ENCODE measurements around the gene FLVCR2. TPM values are rescaled to one million over a fixed set of nuclear protein-coding genes. Genes with fewer than 3 reads are reported as not detected.
A peak's percentile ranks its signal among the peaks of the same experiment; 100 is the strongest.

Gene FLVCR2
- total and polyA plus RNA-seq, 5 donors from 2014 or later = 4.4 to 7.7 (median 5.4) TPM

- Mint-ChIP-seq H3K27me3 (no peaks in the 10 kb centered on the region), H3K9me3 (no peaks in the 10 kb centered on the region), H3K4me1 (peaks cover 0 to 13% (median 9%) of the 10 kb centered on the region in 4 donors), H3K4me3 (no peak overlapping the region), H3K36me3 (no peaks in the 10 kb centered on the region), H3K27ac (peak overlapping the region in 2 of 3 donors; percentile 32 to 67)
- Histone ChIP-seq H3K4me1 (ENCODE audit: control insufficient read depth, insufficient read depth, low read length, poor library complexity, severe bottlenecking) (peaks cover 30% of the 10 kb centered on the region), H3K27ac (ENCODE audit: insufficient read depth, low read length, poor library complexity, severe bottlenecking) (no peak overlapping the region), H3K36me3 (ENCODE audit: control insufficient read depth, insufficient read depth, low read length) (no peaks in the 10 kb centered on the region), H3K4me3 (ENCODE audit: low read depth, low read length) (peak overlapping the region; percentile 86), H3K9me3 (ENCODE audit: control insufficient read depth in 2 of 2, low read length in 2 of 2) (no peaks in the 10 kb centered on the region), H3K27me3 (ENCODE audit: control insufficient read depth, insufficient read depth, low read length) (no peaks in the 10 kb centered on the region)
- no peak for ATAC-seq (ENCODE audit: low read depth in 2 of 2)
- no peak for DNase-seq
Observed at GRCh38 chr14:75579338-75579864, 981 bp downstream of the FLVCR2 start.

DNA sequence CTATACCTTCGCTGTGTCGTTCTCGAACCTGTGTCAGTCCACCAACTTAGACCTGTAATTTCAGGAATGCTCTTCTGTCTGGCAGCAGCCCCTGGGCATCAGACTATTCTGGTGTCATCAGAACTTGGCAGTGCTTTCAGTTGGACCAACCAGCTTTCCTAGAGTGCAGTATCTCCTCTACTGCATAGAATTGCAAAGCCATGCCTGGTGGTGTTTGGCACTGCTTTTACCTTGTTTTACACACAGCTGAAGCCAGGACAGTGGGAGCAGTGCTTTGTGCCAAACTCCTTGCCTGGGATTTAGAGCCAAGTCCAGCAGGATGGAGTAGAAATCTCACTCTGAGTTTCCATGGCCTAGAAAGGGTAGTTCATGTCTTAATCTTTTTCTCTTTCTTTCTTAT is 1.5 kb downstream of the FLVCR2 start:
- Histone ChIP-seq H3K27ac (ENCODE audit: insufficient read depth, low read length, poor library complexity, severe bottlenecking) (no peak overlapping the region), H3K27me3 (ENCODE audit: control insufficient read depth, insufficient read depth, low read length) (no peaks in the 10 kb centered on the region), H3K36me3 (ENCODE audit: control insufficient read depth, insufficient read depth, low read length) (no peaks in the 10 kb centered on the region), H3K4me1 (ENCODE audit: control insufficient read depth, insufficient read depth, low read length, poor library complexity, severe bottlenecking) (peaks cover 30% of the 10 kb centered on the region), H3K9me3 (ENCODE audit: control insufficient read depth in 2 of 2, low read length in 2 of 2) (no peaks in the 10 kb centered on the region), H3K4me3 (ENCODE audit: low read depth, low read length) (peak overlapping the region; percentile 86)
- DNase-seq (no peak), ATAC-seq (ENCODE audit: low read depth in 2 of 2) (no peak)
- Mint-ChIP-seq H3K4me1 (peaks cover 0 to 13% (median 10%) of the 10 kb centered on the region in 4 donors), H3K4me3 (no peak overlapping the region), H3K27ac (no peak overlapping the region), H3K27me3 (no peaks in the 10 kb centered on the region), H3K9me3 (no peaks in the 10 kb centered on the region), H3K36me3 (no peaks in the 10 kb centered on the region)

DNA sequence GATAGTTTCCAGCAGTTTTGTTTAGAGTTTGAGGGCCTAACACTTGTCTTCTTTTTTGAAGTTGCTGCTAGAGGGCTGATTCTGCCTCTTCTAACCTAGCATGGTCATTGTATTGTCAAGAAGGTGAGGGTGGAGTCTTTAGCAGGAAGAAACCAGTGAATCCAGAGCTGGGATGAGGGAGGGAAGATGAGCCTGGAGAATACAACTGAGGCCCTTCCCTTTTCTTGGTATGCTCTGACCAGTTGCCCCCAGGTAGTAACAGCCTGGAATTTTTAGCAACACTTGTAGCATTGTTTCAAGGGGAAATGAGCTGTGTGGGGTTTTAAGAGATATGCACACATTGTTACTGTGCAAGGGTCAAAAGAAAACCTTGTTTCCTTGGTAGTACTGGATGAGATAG is 9.0 kb downstream of the FLVCR2 start:
- H3K27me3 ChIP-seq (ENCODE audit: control insufficient read depth, insufficient read depth, low read length) = no peaks in the 10 kb centered on the region
- H3K36me3 ChIP-seq (ENCODE audit: control insufficient read depth, insufficient read depth, low read length) = no peaks in the 10 kb centered on the region
- DNase-seq (no peak), ATAC-seq (ENCODE audit: low read depth in 2 of 2) (no peak)
- Mint-ChIP-seq H3K27ac (peak overlapping the region in 1 of 3 donors; percentile 57), H3K27me3 (no peaks in the 10 kb centered on the region), H3K4me3 (no peak overlapping the region), H3K9me3 (peaks cover 0 to 2% (median 0%) of the 10 kb centered on the region in 7 donors), H3K36me3 (peaks cover 5% of the 10 kb centered on the region), H3K4me1 (peaks cover 0 to 5% (median 2%) of the 10 kb centered on the region in 4 donors)
- H3K27ac ChIP-seq (ENCODE audit: insufficient read depth, low read length, poor library complexity, severe bottlenecking) = no peak overlapping the region
- H3K4me1 ChIP-seq (ENCODE audit: control insufficient read depth, insufficient read depth, low read length, poor library complexity, severe bottlenecking) = no peaks in the 10 kb centered on the region
- no peaks in the 10 kb centered on the region for H3K9me3 ChIP-seq (ENCODE audit: control insufficient read depth in 2 of 2, low read length in 2 of 2)
- no peak overlapping the region for H3K4me3 ChIP-seq (ENCODE audit: low read depth, low read length)

DNA sequence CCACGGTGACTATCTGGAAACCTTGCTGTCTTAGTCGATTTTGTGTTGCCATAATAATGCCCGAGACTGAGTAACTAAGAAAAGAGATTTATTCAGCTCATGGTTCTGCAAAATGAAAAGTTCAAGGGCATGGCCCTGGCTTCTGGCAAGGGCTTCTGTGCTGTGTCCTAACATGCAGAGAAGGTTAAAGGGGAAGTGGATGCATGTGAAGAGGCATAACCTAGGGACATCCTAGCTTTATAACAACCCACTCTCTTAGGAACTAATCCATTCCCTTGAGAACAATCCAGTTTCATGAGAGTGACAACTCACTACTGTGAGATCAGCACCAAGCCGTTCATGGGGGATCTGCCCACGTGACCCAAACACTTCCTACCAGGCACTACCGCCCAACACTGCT is 11.5 kb downstream of the FLVCR2 start:
- Histone ChIP-seq H3K4me1 (ENCODE audit: control insufficient read depth, insufficient read depth, low read length, poor library complexity, severe bottlenecking) (no peaks in the 10 kb centered on the region), H3K4me3 (ENCODE audit: low read depth, low read length) (no peak overlapping the region), H3K9me3 (ENCODE audit: control insufficient read depth in 2 of 2, low read length in 2 of 2) (no peaks in the 10 kb centered on the region), H3K27me3 (ENCODE audit: control insufficient read depth, insufficient read depth, low read length) (no peaks in the 10 kb centered on the region), H3K36me3 (ENCODE audit: control insufficient read depth, insufficient read depth, low read length) (no peaks in the 10 kb centered on the region), H3K27ac (ENCODE audit: insufficient read depth, low read length, poor library complexity, severe bottlenecking) (no peak overlapping the region)
- Mint-ChIP-seq H3K9me3 (peaks cover 0 to 2% (median 0%) of the 10 kb centered on the region in 7 donors), H3K27me3 (no peaks in the 10 kb centered on the region), H3K27ac (no peak overlapping the region), H3K4me3 (no peak overlapping the region), H3K36me3 (peaks cover 10% of the 10 kb centered on the region), H3K4me1 (peaks cover 0 to 7% (median 3%) of the 10 kb centered on the region in 4 donors)
- DNase-seq (no peak), ATAC-seq (ENCODE audit: low read depth in 2 of 2) (no peak)

DNA sequence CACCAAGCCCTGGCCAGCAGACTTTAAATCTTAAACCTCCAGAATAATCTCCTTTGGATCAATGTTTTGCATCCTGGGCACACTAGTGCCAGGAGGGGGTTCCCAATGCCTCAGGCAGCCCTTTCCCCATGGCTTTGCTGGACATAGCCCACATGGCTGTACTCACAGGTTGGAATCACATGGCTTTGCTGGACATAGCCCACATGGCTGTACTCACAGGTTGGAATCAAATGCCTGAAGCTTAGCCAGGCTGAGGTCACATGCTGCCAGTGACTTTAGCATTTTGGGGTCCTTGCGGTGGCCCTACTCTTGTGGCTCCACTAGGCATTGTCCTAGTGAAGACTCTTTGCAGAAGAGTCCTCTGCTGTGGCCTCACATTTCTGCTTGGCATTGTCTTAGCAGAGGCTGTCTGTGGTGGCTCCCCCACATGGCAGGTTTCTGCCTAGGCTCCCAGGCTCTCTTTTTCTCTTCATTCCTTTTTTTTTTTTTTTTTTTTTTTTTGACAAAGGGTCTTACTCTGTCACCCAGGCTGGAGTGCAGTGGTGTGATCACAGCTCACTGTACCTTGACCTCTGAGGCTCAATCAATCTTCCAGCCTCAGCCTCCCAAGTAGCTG is 13.0 kb downstream of the FLVCR2 start:
- no peaks in the 10 kb centered on the region for H3K36me3 ChIP-seq (ENCODE audit: control insufficient read depth, insufficient read depth, low read length)
- ATAC-seq (ENCODE audit: low read depth in 2 of 2) = no peak
- no peak overlapping the region for H3K4me3 ChIP-seq (ENCODE audit: low read depth, low read length)
- Mint-ChIP-seq H3K4me1 (peaks cover 0 to 7% (median 2%) of the 10 kb centered on the region in 4 donors), H3K4me3 (no peak overlapping the region), H3K9me3 (peaks cover 0 to 2% (median 0%) of the 10 kb centered on the region in 7 donors), H3K27me3 (no peaks in the 10 kb centered on the region), H3K27ac (no peak overlapping the region), H3K36me3 (peaks cover 10% of the 10 kb centered on the region)
- no peak overlapping the region for H3K27ac ChIP-seq (ENCODE audit: insufficient read depth, low read length, poor library complexity, severe bottlenecking)
- H3K9me3 ChIP-seq (ENCODE audit: control insufficient read depth in 2 of 2, low read length in 2 of 2) = no peaks in the 10 kb centered on the region
- no peaks in the 10 kb centered on the region for H3K27me3 ChIP-seq (ENCODE audit: control insufficient read depth, insufficient read depth, low read length)
- no peaks in the 10 kb centered on the region for H3K4me1 ChIP-seq (ENCODE audit: control insufficient read depth, insufficient read depth, low read length, poor library complexity, severe bottlenecking)
- no peak for DNase-seq

DNA sequence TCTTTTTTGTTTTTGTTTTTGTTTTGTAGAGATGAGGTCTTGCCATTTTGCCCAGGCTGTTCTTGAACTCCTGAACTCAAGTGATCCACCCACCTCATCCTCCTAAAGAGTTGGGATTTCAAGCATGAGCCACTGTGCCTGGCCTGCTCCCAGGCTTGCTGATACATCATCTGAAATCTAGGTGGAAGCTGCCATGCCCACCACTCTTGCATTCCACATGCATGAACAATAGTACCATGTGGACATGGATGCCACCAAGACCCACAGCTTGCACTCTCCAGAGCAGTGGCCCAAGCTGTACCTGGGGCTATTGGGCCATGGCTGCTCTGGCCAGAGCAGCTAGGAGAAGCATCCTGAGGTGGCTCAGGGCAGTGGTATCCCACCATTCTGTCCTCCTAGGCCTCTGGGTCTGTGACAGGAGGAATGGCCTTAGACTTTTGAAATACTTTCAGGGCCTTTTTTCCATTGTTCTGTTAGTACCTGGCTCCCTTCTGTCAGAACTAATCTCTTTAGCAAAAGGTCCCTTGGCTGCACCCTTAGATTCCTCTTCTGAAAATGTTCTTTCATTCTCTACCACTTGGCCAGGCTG is 13.7 kb downstream of the FLVCR2 start:
- Mint-ChIP-seq H3K4me1 (peaks cover 0 to 7% (median 2%) of the 10 kb centered on the region in 4 donors), H3K4me3 (no peak overlapping the region), H3K27me3 (no peaks in the 10 kb centered on the region), H3K27ac (no peak overlapping the region), H3K36me3 (peaks cover 10% of the 10 kb centered on the region), H3K9me3 (peaks cover 0 to 2% (median 0%) of the 10 kb centered on the region in 7 donors)
- Histone ChIP-seq H3K27me3 (ENCODE audit: control insufficient read depth, insufficient read depth, low read length) (no peaks in the 10 kb centered on the region), H3K4me3 (ENCODE audit: low read depth, low read length) (no peak overlapping the region), H3K9me3 (ENCODE audit: control insufficient read depth in 2 of 2, low read length in 2 of 2) (no peaks in the 10 kb centered on the region), H3K4me1 (ENCODE audit: control insufficient read depth, insufficient read depth, low read length, poor library complexity, severe bottlenecking) (no peaks in the 10 kb centered on the region), H3K36me3 (ENCODE audit: control insufficient read depth, insufficient read depth, low read length) (no peaks in the 10 kb centered on the region), H3K27ac (ENCODE audit: insufficient read depth, low read length, poor library complexity, severe bottlenecking) (no peak overlapping the region)
- DNase-seq (no peak), ATAC-seq (ENCODE audit: low read depth in 2 of 2) (no peak)

GRCh38 chr14:75595226-75595625 is 16.8 kb downstream of the FLVCR2 start:
- Mint-ChIP-seq H3K4me1 (peaks cover 0 to 15% (median 1%) of the 10 kb centered on the region in 4 donors), H3K27ac (no peak overlapping the region), H3K27me3 (peaks cover 4% of the 10 kb centered on the region), H3K36me3 (peaks cover 10% of the 10 kb centered on the region), H3K9me3 (peaks cover 0 to 2% (median 0%) of the 10 kb centered on the region in 7 donors), H3K4me3 (no peak overlapping the region)
- Histone ChIP-seq H3K36me3 (ENCODE audit: control insufficient read depth, insufficient read depth, low read length) (no peaks in the 10 kb centered on the region), H3K4me3 (ENCODE audit: low read depth, low read length) (no peak overlapping the region), H3K4me1 (ENCODE audit: control insufficient read depth, insufficient read depth, low read length, poor library complexity, severe bottlenecking) (no peaks in the 10 kb centered on the region), H3K27ac (ENCODE audit: insufficient read depth, low read length, poor library complexity, severe bottlenecking) (no peak overlapping the region), H3K27me3 (ENCODE audit: control insufficient read depth, insufficient read depth, low read length) (no peaks in the 10 kb centered on the region), H3K9me3 (ENCODE audit: control insufficient read depth in 2 of 2, low read length in 2 of 2) (no peaks in the 10 kb centered on the region)
- ATAC-seq (ENCODE audit: low read depth in 2 of 2) = no peak
- DNase-seq = no peak
